Sigmoid colon (tissue), 7 donors: ENCODE measurements around the gene CCDC188. TPM values are rescaled to one million over a fixed set of nuclear protein-coding genes. Genes with fewer than 3 reads are reported as not detected.

Experiments
- DNase-seq: peaks from one replicate; pipeline ENCODE4 v3.0.0-alpha.2; 2019
- H3K27ac ChIP-seq, 4 donors: fragments of 200-600 bp; sonication (generic); one replicate each; pipeline ENCODE4 v1.5.1; 2016 to 2019; ENCODE audit warnings: mild to moderate bottlenecking in 1 of 4
- H3K27me3 ChIP-seq, 3 donors: fragments of 200-600 bp; sonication (generic); one replicate each; pipeline ENCODE4 v1.5.1; 2019; ENCODE audit warnings: mild to moderate bottlenecking in 1 of 3
- H3K36me3 ChIP-seq, 4 donors: fragments of 200-600 bp; sonication (generic); one replicate each; pipeline ENCODE4 v1.5.1; 2016 to 2019
- H3K4me1 ChIP-seq, 4 donors: fragments of 200-600 bp; sonication (generic); one replicate each; pipeline ENCODE4 v1.5.1; 2017 to 2019
- H3K4me3 ChIP-seq, 4 donors: fragments of 200-600 bp; sonication (generic); one replicate each; pipeline ENCODE4 v1.5.1; 2017 to 2019; ENCODE audit warnings: mild to moderate bottlenecking in 2 of 4, moderate library complexity in 1 of 4
- H3K9me3 ChIP-seq, 4 donors: fragments of 200-600 bp in 3 of 4; sonication (generic) in 3 of 4; one replicate each; pipeline versions ENCODE4 v1.5.1 to v1.6.1; 2013 to 2019
- EP300 ChIP-seq, 4 donors: sonication (generic); formaldehyde crosslinking; IDR thresholded peaks; one replicate each; pipeline ENCODE4 v1.6.1; 2017; ENCODE audit warnings: antibody characterized with exemption in 4 of 4
- POLR2A ChIP-seq, 2 donors: fragments of 450-650 bp; IDR thresholded peaks; one replicate each; pipeline ENCODE4 v1.6.1; 2016; ENCODE audit warnings: antibody characterized with exemption in 2 of 2, mild to moderate bottlenecking in 2 of 2, moderate library complexity in 2 of 2
- POLR2AphosphoS5 ChIP-seq, 4 donors: sonication (generic); formaldehyde crosslinking; IDR thresholded peaks; one replicate each; pipeline ENCODE4 v1.6.1; 2017; ENCODE audit warnings: antibody characterized with exemption in 4 of 4
- WGBS, 2 donors: extraction: QIAGEN DNeasy Blood & Tissue Kit; methylation state at CpG; one replicate each; pipeline ENCODE4 v1.1.7; 2013; 5-methylcytosine and 5-hydroxymethylcytosine counted together
- intact Hi-C: fragments of 100-400 bp; cut with DNase I; formaldehyde crosslinking; loops from one replicate; pipeline ENCODE4 v1.15.1; 2023
- polyA plus RNA-seq, 3 donors: library from polyadenylated mRNA; stranded (reverse); fragments of 200-250 nt; gene quantifications; one replicate each; pipeline ENCODE4 v1.2.3, GENCODE V29; 2013
- total RNA-seq, 4 donors: library from RNA; depleted of rRNA; stranded (reverse); fragments of >200 nt; gene quantifications; one replicate each; pipeline ENCODE4 v1.1.0, GENCODE V29; 2016
- TF ChIP-seq, protein P1 (sequence below), 4 experiments: fragments of 450-650 bp in 3 of 4; fragments of 200-600 bp in 1 of 4; IDR thresholded peaks; one replicate each; pipeline ENCODE4 v1.5.1; 2016 to 2019; ENCODE audit warnings: antibody characterized with exemption in 4 of 4, mild to moderate bottlenecking in 3 of 4, moderate library complexity in 2 of 4
- donor health status: healthy with polysubstance abuse.
- donor health status: Bipolar disorder and iron deficiency.
- donor health status: healthy.

The CCDC188 gene
- total and polyA plus RNA-seq, 7 donors: 0.41 to 1.1 TPM; not detected in 5

DNA sequence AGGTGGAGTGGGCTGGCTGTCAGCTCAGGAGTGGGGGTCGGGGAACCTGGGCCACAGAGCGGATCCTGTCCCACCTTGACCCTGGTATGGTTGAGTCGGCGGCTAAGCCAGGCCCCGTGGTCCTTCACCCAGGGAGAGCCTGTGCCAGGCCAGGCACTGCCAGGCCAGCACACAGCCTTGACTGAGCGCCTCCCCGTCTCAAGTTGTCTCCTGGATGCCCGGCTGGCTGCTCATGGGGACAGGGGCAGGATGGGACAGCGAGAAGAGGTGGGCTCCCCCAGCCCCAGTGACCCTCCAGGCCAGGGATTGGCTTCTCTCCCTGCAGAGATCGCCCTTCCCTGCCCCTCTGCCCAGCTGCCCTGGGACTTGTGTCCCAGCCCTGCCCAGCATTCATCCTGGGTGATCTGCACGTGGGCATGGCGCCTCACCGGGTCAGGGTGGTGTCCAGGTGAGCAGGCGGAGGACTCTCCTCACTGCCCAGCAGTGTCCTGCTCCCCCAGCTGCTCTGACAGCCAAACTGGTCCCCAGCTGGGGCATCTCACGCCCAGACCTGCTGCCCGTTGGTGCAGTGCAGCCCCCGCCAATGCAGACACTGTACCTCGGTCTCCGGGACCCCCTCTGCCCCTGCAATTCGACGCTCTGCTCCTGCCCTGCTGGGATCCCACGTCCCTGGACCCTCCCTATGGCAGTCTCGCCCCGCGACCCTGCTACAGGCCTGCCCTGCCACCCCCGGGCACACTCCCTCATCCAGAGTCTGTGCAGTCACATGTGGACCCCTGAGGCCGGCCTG, 28.8 kb upstream of the CCDC188 start:
- Histone ChIP-seq H3K4me3 (no peak overlapping the region), H3K4me1 (no peaks in the 10 kb centered on the region), H3K36me3 (no peaks in the 10 kb centered on the region), H3K27ac (no peak overlapping the region), H3K9me3 (no peaks in the 10 kb centered on the region), H3K27me3 (no peaks in the 10 kb centered on the region)
- intact Hi-C loops: no loop called here
- DNase-seq: no peak
- TF ChIP-seq, protein P1, sequence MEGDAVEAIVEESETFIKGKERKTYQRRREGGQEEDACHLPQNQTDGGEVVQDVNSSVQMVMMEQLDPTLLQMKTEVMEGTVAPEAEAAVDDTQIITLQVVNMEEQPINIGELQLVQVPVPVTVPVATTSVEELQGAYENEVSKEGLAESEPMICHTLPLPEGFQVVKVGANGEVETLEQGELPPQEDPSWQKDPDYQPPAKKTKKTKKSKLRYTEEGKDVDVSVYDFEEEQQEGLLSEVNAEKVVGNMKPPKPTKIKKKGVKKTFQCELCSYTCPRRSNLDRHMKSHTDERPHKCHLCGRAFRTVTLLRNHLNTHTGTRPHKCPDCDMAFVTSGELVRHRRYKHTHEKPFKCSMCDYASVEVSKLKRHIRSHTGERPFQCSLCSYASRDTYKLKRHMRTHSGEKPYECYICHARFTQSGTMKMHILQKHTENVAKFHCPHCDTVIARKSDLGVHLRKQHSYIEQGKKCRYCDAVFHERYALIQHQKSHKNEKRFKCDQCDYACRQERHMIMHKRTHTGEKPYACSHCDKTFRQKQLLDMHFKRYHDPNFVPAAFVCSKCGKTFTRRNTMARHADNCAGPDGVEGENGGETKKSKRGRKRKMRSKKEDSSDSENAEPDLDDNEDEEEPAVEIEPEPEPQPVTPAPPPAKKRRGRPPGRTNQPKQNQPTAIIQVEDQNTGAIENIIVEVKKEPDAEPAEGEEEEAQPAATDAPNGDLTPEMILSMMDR (IDR thresholded peaks at IDR 0.05): no peak
- TF ChIP-seq POLR2AphosphoS5 (IDR thresholded peaks at IDR 0.05) (no peak), POLR2A (IDR thresholded peaks at IDR 0.05) (no peak), EP300 (IDR thresholded peaks at IDR 0.05) (no peak)
- 86 to 91% methylated on average over 27 of the region's 27 CpGs for WGBS, 2 donors

DNA sequence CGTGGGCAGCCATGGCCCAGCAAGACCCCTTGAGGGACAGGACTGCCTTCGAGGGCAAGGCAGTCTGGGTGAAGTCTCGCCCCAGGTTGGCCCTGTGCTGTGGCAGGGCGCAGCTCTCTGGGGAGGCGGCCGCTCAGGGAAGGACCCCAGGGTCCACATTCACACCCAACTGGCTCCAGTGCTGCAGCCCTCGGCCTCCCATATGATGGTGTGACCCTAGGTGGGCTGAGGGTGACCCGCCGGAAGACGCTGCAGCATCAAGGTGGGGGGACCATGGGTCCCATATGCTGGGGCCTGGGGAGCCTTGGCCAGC, 28.0 kb upstream of the CCDC188 start:
- H3K36me3 ChIP-seq: no peaks in the 10 kb centered on the region
- DNase-seq: no peak
- H3K9me3 ChIP-seq: no peaks in the 10 kb centered on the region
- WGBS, 2 donors: 83 to 92% methylated on average over 10 of the region's 10 CpGs
- no peak overlapping the region for H3K27ac ChIP-seq
- H3K4me3 ChIP-seq: no peak overlapping the region
- intact Hi-C loops: no loop called here
- no peaks in the 10 kb centered on the region for H3K4me1 ChIP-seq
- no peak for TF ChIP-seq POLR2AphosphoS5 (IDR thresholded peaks at IDR 0.05)
- no peaks in the 10 kb centered on the region for H3K27me3 ChIP-seq

DNA sequence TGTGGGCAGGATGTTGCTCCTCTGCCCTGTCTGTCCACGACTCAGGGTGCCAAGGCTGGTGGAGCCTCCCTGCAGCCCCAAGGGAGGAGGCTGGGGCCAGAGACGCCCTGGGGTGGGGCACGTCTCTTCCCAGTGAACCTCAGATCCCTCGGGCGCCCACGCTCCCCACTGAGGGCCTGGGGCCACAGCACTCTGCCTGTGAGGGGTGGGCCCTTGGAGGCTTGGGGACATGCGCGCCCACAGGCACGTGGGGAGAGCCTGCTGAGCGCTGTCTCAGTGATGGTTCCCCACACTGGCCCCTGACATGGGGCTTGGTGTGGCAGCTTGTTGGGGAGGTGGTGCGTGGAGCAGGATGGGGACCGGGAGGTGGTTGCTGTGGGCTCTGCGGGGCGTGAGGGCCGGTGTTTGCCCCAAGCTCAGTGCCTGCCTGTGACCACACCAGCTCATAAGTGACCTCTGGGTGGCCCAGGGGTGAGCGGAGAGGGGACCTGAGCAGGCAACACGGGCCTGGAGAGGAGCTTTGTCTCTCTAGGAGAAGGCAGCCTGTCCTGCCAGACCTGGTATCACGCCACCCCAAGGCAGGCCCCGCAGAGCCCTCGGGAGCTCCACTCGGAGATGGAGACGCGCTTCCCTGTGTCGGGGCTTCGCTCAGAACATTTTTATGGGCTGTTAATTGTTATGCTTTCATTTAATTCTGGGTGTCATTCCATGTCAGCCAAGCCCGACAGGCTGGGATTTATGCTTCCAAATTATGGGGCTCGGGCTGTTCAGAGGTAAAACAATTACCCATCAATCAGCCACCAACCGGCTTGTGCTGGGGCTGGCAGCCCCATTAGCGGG, 27.4 kb upstream of the CCDC188 start:
- H3K4me1 ChIP-seq: no peaks in the 10 kb centered on the region
- H3K4me3 ChIP-seq: no peak overlapping the region
- TF ChIP-seq, protein P1 (IDR thresholded peaks at IDR 0.05): no peak
- TF ChIP-seq EP300 (IDR thresholded peaks at IDR 0.05) (no peak), POLR2AphosphoS5 (IDR thresholded peaks at IDR 0.05) (no peak), POLR2A (IDR thresholded peaks at IDR 0.05) (no peak)
- 61 to 84% methylated on average over 29 of the region's 29 CpGs for WGBS, 2 donors
- H3K9me3 ChIP-seq: no peaks in the 10 kb centered on the region
- H3K36me3 ChIP-seq: no peaks in the 10 kb centered on the region
- intact Hi-C loops: no loop called here
- H3K27me3 ChIP-seq: no peaks in the 10 kb centered on the region
- H3K27ac ChIP-seq: no peak overlapping the region
- DNase-seq: no peak

DNA sequence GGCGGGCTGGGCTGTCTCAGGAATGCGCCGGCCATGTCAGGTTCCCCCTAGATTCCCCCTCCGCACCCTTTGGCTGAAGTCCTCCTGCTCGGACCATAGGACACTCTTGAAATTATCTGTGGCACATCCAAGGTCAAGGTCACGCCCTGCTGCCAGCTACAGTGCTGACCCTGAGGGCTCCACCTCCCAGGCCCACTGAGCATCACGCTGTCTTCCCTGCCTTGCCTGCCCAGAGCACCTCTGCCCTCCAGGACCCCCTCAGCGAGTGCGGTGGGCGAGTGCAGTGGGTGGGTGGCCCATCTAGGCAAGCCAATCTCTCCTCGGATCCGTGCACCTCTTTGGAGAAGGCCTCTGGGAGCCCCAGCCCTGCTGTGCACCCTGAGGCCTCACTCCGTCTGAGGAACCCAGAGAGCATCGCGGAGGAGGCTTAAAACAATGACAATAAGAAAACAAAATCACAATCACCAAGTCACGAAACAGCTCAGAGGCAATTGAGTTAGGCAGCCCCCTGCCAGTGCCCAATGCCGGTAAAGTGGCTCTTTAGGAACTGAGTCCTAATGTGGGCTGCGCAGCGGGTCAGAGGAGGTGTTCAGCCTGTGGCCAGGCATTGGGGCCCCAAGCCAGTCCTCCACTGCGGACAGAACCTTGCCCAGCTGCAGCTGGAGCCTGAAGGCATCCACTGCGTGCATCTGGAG, 26.5 kb upstream of the CCDC188 start:
- intact Hi-C loops: no loop called here
- no peaks in the 10 kb centered on the region for H3K4me1 ChIP-seq
- WGBS, 2 donors: 68 to 86% methylated on average over 21 of the region's 21 CpGs
- no peak overlapping the region for H3K27ac ChIP-seq
- TF ChIP-seq, protein P1 (IDR thresholded peaks at IDR 0.05): no peak
- TF ChIP-seq POLR2AphosphoS5 (IDR thresholded peaks at IDR 0.05) (no peak), POLR2A (IDR thresholded peaks at IDR 0.05) (no peak), EP300 (IDR thresholded peaks at IDR 0.05) (no peak)
- H3K36me3 ChIP-seq: no peaks in the 10 kb centered on the region
- no peak for DNase-seq
- H3K4me3 ChIP-seq: no peak overlapping the region
- H3K27me3 ChIP-seq: no peaks in the 10 kb centered on the region
- no peaks in the 10 kb centered on the region for H3K9me3 ChIP-seq
